NCI-H82 treated with DMSO at 0.1 percent for 48 hours (cell line): ENCODE measurements around the gene XPO5.
"Not testable (repeated sequence)": the region's sequence is repeated elsewhere in the genome, so short reads cannot be mapped to it uniquely, and the experiment has no call there.

Experiments
- DNase-seq: peaks from one replicate; lab custom pipeline; 2025; ENCODE audit not compliant: unreplicated experiment; lab: John Stamatoyannopoulos, UW

The XPO5 gene

DNA sequence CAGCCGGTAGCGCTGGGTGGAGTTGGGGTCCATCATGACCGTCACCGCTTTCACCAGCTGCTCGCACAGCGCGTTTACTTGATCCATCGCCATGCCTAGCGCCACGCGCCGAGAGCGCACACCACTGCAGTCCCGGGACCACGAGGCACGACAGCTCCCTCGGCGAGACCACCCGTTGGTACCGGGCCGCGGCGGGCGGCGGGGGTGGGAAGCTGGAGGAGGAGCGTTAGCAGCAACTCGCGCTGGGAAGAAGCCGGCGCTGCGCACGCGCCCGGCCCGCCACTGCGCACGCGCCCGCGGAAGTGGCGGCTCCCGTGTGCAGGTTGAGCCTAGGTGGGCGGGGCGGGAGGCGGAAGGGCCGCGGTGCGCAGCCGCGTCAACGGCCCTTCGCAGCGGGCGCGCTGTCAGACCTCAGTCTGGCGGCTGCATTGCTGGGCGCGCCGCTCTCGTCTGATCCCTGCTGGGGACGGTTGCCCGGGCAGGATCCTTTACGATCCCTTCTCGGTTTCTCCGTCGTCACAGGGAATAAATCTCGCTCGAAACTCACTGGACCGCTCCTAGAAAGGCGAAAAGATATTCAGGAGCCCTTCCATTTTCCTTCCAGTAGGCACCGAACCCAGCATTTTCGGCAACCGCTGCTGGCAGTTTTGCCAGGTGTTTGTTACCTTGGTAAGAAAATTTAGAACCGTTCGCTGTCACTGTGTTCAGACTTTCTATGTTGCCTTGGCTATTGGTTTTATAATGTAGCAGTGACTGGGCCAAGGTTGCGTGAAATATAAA lies at the start of gene XPO5, which contains the start of gene POLH:
XPO5 (minus strand) TSS at position 267 of the 780 bp plus-strand sequence; CDS start at position 93, 174 bp downstream.
POLH (plus strand) TSS at position 414 of the 780 bp plus-strand sequence. CDS start 6,135 bp downstream, outside the sequence.
- DNase-seq = peak; percentile 85

- no peak for DNase-seq
Measured at GRCh38 chr6:43625393-43625992, 49.7 kb upstream of the XPO5 start.

DNA sequence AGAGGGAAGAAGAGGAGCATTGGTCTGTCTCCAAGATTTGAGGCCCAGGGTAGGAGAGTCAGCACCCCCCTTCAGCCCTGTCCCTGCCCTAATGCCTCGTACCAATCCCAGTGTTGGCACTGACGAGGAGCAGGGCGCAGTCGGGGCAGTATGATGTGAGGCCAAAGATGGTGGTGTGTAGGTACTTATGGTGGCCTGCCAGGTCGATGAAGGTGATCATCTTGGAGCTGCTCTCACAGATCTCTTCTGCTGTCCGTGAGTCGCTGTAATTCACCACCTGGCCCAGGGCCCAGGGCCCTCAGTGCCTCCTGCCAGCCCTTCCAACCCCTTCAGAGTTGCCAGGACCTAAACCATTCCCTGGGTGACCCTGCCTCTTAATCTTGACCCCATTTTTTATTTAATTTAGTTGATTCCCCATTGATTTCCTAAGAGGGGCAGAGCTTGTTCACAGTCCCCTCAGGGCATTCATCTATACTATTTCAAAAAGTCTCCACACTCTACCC lies 49.0 kb upstream of the XPO5 start:
- no peak for DNase-seq

DNA sequence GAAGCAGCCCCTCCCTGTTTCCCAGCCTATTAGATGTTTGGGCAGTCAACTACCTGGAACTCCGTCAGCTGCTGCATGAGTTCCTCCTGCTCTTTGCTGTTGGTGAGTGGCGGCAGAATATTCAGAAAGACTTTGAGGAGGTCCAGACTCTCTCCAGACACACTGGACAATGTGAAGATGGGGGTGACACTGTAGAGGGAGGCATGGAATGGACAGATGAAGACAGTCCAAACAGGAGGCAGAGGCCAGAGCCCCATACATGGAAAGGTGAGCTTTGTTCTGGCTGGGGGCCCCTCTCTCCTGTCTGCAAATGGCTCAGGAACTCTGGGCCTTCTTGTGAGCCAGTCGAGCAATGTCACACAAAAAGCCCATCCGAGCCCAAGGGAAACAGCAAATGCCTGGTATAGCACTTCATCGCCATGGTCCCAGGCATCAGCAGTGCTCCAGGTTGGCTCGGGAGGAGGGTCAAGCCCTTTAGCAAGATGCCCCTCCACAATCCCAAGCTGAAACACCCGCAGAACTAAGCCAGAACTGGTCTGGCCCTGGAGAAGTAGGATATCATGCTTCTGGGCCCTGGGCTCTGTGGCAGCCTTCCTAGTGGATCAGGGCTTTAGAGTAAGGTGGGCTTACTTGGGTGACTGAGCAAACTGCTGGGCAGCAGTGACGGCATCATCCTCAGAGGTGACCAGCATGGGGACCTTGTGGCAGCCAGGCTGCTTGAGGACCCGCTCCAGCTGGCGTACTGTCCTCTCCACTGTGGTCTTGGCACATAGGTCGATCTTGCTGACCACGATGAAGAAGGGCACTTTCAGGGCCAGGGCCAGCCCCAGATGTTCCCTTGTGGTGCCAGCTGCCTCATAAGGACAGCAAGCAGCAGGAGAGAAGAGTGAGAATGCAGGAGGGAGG lies 48.3 kb upstream of the XPO5 start:
- no peak for DNase-seq

- no peak for DNase-seq
Measured at GRCh38 chr6:43622541-43622940, 46.7 kb upstream of the XPO5 start.

DNA sequence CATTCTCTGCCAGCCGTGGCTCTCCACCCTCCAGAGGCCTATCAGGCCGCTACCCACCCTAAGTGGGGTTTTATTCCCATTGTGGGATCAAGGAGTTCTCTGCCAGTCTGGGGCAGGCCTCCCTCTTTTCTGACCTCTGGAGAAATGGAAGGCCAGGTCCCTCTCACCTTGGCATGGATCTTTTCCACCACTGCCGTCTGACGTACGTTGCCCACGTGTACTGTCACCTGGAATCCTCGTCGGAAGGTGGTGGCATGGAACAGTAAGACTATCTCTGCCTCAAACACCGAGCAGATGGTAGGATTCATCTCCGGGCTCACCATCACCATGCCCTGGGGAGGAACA lies 46.0 kb upstream of the XPO5 start:
- no peak for DNase-seq

- DNase-seq = no peak
Measured at GRCh38 chr6:43621078-43621835, 45.4 kb upstream of the XPO5 start.

DNA sequence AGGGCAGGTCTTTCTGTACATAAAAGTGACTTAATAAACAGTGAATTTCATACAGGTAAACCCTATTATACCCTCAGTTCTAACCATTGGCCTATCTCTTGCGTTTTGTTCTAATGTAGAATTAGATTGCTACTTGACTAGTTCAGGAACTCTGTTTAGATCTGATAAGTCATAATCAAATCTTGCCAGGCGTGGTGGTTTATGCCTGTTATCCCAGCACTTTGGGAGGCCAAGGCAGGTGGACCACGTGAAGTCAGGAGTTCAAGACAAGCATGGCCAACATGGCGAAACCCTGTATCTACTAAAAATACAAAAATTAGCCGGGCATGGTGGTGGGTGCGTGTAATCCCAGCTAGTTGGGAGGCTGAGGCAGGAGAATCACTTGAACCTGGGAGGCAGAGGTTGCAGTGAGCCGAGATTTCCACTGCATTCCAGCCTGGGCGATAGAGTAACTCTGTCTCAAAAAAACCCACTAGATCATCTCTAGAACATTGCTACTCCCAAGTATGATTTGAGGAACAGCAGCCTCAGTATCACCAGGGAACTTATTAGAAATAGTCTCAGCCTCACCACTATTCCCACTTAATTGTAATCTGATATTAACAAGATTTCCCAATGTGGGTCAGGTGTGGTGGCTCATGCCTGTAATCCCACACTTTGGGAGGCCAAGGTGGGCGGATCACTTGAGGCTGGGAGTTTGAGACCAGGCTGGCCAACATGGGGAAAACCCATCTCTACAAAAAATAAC lies 41.1 kb upstream of the XPO5 start:
- no peak for DNase-seq

DNA sequence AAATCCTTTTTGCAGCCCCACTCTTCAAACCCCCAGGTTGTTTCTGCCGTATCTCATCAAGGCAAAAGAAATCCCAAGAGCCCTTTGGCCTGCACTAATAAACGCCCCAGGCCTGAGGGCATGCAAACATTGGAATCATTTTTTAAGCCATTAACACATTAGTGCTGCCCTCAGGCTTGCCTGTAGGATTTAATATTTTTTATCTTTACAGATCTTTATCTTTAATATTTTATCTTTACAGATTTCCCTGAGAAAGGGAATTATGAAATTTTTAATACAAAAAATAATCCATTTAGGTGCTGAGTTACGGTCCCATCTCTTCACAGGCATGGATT lies 38.5 kb upstream of the XPO5 start:
- no peak for DNase-seq

- DNase-seq = no peak
Measured at GRCh38 chr6:43613721-43614395, 38.0 kb upstream of the XPO5 start.

- no peak for DNase-seq
Measured at GRCh38 chr6:43610431-43610830, 34.6 kb upstream of the XPO5 start.

GRCh38 chr6:43609402-43609801 lies 33.6 kb upstream of the XPO5 start:
- no peak for DNase-seq

- DNase-seq = no peak
Measured at GRCh38 chr6:43608807-43609206, 33.0 kb upstream of the XPO5 start.

GRCh38 chr6:43608310-43608763 lies 32.5 kb upstream of the XPO5 start:
- peak; percentile 73 for DNase-seq

DNA sequence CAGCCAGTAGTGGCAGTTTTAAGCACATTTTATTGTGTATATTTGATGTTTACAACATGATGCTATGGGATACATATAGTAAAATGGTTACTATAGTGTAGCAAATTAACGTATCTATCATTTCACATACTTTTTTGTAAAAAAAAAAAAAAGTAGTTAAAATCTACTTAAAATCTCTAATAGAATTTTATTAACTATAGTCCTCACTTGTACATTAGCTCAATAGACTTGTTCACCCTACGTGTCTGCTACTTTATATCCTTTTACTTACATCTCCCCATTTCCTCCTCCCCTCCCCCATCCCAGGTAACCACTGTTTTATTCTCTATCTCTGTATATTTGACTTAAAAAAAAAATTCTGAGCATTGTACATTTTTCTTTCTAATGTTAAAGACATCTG lies 30.2 kb upstream of the XPO5 start:
- DNase-seq = no peak

- no peak for DNase-seq
Measured at GRCh38 chr6:43604174-43604573, 28.3 kb upstream of the XPO5 start.

- no peak for DNase-seq
Measured at GRCh38 chr6:43600595-43600994, 24.8 kb upstream of the XPO5 start.

DNA sequence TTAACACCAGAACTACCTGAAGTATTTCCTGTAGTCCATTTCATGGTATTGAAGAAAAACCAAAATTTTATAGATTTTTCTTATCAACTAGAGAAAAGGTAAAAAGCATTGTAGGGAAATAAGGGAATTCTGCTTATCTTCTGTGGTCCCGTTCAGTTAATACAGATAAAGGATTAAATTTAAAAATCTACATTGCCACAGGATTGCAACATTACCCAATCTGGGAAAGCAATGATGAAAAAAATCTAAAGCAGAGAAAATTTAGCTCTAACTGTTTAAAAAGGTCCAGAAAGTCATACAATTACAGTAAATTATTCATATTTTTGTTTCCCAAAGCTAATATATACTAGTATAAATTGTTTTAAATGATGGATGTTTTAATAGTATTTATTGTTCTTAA lies 18.1 kb upstream of the XPO5 start:
- DNase-seq = no peak

DNA sequence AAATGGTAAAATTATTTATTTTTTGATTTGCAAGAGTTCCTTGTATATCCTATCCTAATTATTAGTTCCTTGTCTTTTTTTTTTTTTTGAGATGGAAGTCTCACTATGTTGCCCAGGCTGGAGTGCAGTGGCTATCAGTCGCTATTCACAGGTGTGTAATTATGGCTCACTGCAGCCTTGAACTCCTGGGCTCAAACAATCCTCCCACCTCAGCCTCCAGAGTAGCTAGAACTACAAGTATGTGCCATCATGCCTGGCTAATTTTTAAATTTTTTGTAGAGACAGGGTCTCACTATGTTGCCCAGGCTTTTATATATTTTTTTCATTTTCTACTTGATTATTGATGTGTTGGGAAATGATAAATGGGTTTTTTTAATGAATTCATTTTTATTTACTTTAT lies 13.7 kb upstream of the XPO5 start:
- DNase-seq = not testable (repeated sequence)

GRCh38 chr6:43588194-43588593 lies 12.4 kb upstream of the XPO5 start:
- DNase-seq = no peak
